Stimulated activated CD8-positive, alpha-beta memory T cell treated with anti-CD3 and anti-CD28 coated beads, Interleukin-15, amount 100 ng/mL, for 24 hours (primary cell): ENCODE results near the gene CMTM5.

Source experiments
- DNase-seq: peaks from one replicate; pipeline ENCODE4 v3.0.0-alpha.2; 2020; ENCODE audit warnings: low read depth

The CMTM5 gene, protein sequence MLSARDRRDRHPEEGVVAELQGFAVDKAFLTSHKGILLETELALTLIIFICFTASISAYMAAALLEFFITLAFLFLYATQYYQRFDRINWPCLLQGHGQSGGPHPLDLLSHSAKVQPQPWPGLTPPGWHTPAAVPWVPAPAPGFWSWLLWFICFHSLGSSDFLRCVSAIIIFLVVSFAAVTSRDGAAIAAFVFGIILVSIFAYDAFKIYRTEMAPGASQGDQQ

DNA sequence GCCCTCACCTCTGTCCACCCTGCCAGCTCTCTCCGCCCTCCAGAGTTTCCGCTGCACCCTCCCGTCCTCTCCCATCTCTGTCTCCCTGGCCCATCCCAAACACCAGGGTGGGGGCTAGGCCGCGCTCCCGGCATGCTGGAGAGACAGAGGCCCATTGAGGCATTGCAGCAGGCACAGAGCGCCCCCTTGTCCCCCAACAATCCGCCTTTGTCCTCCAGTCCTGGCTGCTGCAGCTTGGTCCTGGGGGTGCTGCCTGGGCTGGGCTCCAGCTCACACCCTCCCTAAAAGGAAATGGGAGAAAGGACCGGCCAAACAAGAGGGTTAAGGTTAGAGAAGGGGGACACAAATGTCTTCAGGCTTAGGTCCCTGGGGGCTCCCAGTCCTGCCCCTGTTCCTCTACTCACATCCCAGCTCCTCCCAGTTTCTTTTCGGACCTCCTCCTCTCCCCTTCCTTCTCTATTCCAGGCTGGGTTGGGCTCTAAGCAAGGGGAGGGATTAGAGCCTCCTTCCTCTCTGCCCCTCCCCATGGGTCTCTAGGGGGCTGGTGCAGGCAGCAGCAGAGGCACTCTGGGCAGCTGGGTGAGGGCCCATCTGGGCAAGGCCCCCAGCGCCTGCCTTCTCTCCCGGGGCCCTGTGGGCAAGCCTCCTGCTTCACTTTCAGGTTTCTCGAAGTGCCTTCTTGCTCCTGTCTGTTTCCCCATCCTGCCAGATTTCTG is at the start of gene CMTM5:
Gene CMTM5, plus strand, starts transcription at position 565 of the 716 bp plus-strand sequence. CDS start 206 bp downstream, outside the sequence.
- DNase-seq = no peak

DNA sequence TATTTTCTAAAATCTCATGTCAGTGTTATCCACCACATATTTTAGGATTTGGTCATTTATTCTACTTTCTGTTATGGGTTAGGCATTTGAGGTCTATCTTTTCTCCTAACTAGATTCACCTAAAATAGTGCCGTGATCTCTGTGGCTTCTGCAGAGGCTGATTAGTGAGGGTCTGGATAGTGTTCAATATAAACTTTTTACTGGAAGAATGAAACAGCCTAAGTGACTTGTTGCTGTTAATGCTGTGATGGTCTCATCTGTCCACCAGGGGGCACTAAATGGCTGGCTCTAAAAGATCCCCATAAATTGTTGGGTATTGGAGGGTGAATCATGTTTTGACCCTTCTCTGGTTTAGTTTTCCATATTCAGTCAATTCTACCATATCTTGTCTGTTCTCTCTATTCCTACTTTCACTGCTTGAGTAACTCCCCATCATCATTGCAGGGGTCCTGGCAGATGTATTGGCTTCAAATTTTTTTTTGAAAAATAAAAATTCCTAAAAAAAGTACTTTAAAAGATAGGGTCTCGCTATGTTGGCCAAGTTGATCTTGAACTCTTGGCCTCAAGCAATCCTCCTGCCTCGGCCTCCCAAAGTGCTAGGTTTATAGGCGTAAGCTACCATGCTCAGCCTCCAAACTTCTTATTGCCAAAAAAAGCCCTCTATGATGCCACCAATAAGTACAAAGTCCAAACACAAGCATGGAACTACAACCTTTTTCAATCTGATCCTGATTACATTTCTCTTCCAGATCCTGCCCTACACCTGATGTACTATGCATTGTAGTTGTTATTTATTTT is 48.7 kb upstream of the CMTM5 start:
- DNase-seq = no peak

DNA sequence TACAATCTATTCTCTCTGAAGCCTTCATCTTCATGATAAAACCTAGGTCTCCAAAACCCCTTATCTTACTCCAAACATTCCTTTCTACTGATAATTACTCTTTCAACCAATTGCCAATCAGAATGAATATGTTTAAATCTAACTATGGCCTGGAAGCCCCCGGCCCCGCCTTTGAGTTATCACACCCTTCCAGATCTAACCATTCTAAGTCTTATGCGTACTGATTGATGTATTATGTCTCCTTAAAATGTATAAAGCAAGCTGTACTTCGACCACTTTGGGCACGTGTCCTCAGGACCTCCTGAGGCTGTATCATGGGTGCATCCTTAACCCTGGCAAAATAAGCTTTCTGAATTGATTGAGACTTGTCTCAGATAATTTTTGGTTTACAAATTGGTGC is 41.2 kb upstream of the CMTM5 start:
- no peak for DNase-seq

DNA sequence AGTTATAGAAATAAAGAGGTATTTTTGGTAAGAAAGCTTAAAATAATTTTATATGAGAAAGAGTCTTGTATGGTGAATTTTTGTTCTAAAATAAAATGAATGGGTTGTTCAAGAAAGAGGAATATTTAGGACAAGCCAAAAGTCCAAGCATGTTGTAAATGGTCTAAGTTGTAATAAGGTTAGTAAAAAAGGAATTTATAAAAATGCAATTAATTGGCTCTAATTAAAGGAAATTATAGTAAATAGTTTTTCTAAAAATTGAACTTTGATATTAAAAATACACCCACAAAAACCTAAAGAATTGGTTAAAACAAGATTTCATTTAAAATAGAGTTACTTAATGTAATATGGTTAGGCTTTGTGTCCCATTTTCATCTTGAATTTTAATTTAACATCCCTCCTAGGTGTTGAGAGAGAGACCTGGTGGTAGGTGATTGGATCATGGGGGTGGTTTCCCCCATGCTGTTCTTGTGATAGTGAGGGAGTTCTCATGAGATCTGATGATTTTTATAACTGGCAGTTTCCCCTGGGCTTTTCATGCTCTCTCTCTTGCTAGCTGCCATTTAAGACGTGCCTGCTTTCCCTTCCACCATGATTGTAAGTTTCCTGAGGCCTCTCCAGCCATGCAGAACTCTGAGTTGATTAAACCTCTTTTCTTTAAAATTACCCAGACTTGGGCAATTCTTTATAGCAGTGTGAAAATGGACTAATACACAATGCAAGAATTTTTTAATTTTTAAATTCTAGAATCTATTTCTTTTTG is 37.2 kb upstream of the CMTM5 start:
- DNase-seq = no peak

DNA sequence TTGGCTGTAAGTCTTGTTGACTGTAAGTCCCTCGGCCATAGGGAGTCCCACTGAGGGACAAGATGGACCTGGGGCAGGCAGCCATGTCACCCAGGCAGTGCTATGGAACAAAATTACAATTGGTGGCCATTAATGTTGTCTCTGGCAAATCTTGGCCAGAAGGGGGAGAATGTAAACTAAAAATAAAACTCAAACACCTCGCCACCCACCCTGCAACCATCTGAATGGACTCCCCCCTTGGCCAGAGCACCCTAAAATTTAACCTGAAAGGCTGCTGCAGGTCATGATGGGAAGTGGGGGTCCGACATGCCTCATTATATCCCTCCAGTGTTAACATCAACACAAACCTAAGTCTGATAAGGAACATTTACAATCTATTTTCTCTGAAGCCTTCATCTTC is 32.4 kb upstream of the CMTM5 start:
- no peak for DNase-seq

DNA sequence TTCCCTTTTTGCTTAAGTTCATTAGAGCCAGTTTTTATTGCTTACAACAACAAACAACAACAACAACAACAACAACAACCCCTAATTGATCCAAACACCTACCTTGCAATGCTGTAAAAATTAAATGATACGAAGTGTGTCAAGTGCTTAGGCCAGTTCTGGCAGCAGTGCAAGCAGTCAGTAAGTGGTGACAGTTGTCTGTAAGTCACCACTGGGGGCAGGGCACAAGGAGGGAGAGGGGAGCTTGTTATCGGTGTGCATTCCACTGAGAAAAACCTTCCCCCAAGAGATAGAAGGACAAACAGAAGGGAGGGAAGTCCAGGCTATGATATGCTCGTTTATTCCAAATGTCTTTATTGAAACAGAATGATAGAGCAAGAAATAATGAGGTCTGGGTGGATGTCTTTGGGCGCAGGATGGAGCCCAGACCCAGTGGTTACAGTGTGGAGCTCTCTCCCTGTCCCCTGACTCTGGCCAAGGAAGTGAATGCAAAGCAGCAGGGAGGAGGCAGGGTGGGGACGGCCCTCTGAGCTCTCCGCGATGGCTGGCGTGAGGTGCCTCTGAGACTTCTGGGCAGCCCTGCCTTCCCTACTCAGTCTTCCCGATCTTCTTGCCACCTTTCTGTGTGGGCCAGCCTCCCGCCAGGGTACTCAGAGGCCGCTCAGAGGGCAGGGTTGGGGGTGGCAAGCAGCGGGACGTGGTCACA is 30.7 kb upstream of the CMTM5 start:
- DNase-seq = no peak

DNA sequence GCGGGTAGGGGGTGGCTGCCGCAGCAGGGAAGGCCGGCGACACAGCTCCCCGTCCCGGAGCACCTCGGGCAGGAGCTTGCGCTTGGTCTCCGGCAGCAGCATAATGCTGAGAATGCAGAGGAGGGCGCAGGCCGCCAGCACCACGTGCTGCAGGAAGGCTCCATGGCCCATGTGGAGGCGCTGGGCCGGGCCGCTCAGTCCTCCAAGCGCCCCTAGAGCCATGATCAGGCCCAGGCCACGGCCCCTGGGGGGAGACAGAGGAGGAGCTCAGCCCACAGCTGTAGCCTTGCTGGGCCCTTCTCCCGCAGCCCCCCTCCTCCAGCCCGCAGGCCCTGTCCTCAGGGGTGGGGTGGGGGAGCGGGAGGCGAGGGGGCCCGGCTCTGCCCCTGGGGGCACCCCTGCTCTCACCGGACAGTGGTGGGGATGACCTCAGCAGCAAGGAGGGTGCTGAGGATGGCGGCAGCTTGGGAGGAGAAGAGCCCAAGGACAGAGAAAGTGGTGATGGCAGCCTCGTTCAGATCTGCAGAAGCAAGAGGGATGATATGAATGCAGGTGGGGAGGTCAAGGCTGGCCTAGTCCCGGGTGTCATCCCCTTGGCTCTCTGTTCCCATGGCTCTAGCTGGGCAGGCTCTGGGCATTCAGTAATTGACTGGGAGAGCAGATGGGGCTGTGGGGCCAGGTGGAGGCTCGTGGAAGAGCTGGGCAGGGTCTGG is 30.0 kb upstream of the CMTM5 start:
- DNase-seq = no peak

DNA sequence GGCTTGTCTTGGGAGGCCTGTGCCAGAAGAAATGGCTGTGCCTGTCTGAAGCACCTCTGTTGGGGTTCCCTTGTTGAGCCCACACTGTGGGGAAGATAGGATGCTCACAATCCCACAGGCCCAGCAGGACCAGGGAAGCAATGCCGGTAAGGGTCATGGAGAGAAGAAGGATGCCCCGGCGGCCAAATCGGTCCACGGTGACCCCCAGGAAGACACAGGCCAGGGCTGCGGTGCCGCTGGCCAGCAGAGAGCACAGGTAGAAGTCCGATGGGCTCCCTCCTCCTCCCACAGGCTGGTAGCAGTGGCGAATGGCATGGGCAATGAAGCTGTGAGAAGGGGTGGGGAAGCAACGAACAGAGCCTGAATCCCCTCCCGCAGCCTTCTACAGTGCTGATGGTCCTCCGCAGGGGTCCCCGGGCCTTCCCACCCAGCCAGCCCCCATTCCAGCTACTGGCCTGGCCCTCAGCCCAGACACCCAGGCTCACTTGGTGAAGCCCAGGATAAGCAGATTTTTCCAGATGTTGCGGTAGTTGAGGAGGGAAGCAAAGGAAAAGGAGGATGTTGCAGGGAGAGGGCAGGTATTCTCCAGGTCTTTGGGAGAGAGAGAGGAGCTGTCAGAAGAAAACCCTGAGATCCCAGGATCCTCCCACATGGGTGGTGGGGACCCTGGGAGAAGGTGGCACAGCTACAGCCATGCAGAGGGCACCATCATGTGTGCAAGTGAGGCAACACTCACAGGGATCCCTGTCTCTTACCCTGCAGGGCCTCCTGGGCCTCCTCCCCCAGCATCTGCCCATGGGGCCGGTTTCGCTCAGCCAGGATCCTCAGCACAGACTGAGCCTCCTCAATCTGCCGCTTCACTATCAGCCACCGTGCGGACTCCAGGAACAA is 29.2 kb upstream of the CMTM5 start:
- no peak for DNase-seq

DNA sequence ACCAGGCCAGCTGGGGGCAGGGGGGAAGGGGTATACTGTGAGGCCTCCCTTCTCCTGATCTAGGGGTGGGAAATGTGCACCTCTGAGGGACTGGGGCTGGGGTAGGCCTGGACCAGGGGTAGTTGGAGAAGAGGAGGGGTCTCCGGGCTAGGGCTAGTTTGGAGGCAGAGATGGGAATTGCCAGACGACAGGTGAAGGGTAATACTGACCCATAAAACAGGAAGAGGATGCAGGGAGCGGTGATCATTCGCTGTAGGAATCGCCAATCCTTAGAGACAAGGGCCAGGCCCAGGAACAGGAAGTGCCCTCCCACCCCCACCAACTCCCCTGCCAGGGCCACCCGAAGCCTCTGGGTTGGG is 28.6 kb upstream of the CMTM5 start:
- no peak for DNase-seq

DNA sequence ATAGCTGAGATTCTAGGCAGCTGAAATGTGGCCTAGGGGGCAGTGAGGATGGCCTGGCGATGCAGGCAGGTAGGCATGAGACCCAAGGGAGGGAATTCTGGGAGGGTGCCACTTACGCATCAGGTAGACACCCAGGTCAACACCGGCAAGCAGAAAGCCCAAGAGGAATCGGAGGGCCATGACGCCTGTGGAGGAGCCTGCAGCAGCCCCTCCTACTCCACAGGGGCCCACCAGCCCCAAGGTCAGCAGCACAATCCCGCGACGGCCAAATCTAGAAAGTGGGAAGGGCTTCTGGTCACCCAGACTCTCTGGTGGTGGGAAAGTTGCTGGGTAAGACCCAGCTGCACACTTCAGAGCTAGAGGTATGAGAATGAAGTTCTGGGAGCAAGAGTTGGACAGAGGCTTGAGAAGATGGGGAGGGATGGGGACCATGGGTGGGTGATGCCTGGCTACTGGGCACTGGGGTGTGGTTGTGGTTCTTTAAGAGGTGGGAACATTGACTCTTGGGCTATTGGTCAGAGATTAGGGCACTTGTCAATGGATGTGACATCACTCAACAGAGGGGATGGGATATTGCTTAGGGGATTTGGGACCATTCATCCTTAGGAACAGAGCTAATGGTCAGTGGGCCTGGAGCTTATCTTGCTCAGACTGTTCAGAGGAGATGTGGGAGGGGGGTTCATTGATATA is 27.5 kb upstream of the CMTM5 start:
- no peak for DNase-seq

DNA sequence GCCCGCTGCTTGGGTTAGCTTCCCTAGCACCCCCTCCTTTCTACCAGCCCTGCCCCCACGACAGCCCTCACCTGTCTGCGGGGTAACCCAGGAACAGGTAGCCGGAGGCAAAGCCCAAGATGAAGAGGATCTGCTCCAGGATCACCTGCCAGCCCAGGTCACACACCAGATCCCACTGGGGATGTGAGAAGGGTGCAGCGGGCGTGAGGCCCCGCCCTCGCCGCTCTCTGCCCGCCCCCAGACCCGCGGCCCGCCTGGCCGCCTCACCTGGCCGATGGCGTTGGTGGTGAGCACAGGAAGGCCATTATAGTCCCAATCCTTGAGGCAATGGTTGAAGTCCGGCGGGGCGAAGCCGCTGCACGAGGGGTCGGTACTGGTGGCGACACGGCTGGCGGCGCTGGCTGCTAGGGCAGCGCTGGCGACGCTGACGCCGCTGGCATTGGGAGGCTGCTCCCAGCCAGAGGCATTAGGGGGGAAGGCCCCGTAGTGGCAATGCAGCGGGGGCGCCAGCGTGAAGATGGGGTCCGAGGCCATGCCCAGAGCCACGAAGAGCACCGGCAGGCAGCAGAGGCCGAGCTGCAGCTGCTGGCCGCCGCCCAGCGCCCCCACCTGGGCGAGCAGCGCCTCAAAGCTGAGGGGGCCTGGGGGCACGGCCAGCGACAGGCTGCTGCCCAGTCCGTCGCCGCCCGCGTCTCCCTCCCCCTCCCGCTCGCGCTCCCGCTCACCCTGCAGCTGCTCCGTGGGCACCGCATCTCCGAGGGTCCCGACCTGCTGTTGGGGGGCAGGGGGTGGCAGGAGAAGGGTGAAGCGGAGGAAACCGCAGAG is 25.0 kb upstream of the CMTM5 start:
- DNase-seq = no peak

DNA sequence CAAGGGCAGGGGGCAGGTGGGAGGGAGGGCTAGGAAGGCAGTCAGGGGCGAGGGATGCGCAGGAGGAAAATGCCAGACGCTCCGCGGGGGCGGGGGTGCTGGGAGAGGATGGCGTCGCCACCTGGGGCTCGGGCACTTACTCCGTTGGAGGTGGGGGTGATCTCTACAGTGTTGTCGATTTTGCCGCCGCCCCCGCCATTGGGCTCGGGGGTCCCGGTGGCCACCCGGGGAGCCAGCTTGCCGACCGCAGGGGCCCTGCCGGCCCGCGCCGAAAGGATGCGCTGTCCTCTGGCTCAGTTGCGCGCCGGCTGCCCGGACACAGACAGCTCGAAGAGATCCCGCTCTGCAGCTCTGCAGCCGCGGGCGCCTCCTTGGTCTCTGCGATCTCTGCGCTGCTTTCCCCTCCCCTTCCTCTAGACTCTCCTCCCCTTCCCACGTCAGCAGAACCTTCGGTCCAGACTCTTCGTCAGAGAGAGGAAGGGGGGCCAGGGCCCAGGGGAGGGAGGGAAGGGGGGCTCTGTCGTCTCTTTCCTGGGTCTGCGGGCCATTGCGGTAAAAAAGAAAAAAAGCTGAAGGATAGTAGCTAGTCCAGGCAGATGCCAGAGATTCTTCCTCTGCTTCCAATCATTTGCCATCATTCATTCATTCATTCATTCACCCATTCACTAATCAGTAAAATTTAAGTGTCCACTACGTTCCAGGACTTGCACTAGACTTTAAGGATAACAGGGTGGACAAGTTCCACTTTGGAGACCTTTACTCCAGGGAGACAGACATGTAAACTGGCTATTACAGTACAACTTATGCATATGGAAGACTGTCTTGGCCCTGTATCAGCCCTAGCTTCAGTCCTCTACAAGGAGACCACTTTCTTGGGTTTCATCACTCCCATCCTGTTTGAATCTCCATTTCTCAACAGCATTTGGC is 24.1 kb upstream of the CMTM5 start, which contains the start of gene SLC22A17:
Gene SLC22A17, minus strand, starts transcription at position 382 of the 927 bp plus-strand sequence.
- no peak for DNase-seq

DNA sequence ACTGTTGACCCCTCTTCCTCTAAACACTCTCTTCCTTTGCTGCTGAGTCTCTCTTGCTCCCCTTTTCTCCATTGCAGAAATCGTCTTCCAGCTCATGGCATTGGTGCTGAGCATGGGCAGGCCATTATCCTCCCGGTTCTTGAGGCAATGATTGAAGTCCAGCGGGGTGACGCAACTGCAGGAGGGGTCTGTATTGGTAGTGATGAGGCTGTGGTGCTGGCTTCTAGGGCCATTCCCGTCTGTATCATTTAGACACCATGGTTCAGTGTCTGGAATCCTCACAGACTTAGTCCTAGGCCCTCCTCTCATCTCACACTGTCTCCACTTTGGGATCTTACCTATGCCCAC is 23.4 kb upstream of the CMTM5 start:
- no peak for DNase-seq

DNA sequence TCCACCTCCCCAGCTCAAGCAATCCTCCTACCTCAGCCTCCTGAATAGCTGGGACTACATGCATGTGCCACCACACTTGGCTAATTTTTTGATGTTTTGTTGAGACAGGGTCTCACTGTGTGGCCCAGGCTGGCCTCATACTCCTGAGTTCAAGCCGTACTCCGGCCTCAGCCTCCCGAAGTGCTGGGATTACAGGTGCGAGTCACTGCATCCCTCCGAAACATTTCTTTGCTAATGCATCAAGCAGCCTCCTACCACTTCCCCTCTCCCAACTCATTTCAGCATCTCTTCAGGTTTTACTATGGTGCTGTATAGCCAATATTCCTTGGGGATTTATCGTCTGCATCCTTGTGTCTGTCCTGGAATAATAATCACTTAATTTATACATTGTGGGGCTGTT is 21.9 kb upstream of the CMTM5 start:
- DNase-seq = no peak

DNA sequence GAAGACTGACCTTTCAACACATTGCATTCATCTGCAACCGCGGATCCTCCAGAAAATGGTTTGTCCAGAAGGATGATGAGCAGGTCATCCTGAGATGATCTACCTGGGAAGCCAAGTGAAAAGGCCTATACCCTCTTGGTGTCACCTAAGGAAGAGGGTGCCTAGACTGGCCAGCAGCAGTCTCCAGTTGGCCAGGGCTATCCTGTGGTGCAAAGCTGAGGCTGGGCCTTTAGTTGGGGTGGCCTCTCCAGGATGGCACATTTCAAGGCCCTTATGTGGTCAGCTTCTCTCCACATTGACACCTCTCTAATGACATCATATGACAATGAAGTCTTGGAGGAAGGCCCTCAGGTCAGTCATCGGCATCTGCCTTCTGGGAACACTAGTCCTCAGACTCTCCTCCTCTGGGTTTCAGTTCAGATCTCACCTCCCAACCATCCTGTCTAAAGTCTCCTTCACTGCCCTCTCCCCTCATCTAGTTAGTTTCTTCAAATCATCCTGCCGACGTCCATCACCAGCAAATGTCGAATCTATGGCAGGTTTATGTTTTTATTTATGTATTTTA is 20.9 kb upstream of the CMTM5 start:
- no peak for DNase-seq

DNA sequence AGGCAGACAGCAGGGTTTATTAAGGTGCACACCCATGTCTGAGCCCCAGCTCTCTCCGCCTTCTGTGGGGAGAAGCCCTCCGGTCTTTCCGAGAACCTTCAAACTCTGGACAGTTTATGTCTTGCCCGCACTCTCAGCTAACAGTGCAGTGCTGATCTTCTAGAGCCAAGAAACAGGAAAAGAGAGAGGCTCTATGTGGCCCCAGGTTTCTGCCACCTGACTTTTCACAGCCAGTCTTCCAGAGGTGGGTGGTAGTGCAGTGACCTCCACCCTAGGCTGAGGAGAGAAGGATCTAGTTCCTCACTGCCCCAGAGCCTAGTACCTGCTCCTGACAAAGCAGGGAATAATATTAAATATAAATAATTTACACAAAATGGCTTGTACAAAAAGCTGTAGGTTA is 20.2 kb upstream of the CMTM5 start:
- no peak for DNase-seq

DNA sequence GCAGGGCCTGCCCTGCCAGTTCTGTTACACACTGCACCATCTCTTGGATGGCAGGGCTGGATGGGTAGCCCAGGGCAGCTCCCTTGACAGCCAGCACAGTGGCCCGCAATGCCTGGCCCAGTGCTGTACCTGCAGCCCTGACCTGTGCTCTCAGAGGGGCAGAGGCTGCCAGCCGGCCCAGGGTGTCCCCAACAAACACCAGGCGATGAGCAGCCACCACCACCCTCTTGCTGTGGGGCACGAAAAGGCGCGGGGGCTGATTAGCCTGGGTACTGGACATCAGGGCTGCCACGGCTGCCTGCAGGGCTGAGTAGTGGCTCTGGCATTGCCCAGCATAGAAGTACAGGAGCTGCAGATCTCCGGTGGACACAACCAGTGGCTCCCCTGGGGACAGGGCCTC is 19.6 kb upstream of the CMTM5 start:
- DNase-seq = no peak
